Large intestine (tissue), 3 donors: ENCODE results near the gene NUP214. TPM values are rescaled to one million over a fixed set of nuclear protein-coding genes. Genes with fewer than 3 reads are reported as not detected.
"Not testable (repeated sequence)": the region's sequence is repeated elsewhere in the genome, so short reads cannot be mapped to it uniquely, and the experiment has no call there.

Source experiments
- DNase-seq, 2 donors: peaks; one replicate each; pipeline versions ENCODE4 v3.0.0 to v3.0.0-alpha.2; 2013
- H3K27ac ChIP-seq: one replicate; pipeline ENCODE4 v1.5.1; 2013; ENCODE audit warnings: low read length
- H3K27me3 ChIP-seq: 2 replicates; pipeline ENCODE4 v1.6.1; 2013; ENCODE audit warnings: low read length; ENCODE audit not compliant: control insufficient read depth, insufficient read depth
- H3K36me3 ChIP-seq: 2 replicates; pipeline ENCODE4 v1.6.1; 2013; ENCODE audit warnings: low read length; ENCODE audit not compliant: control insufficient read depth, insufficient read depth
- H3K4me1 ChIP-seq: one replicate; pipeline ENCODE4 v1.6.1; 2013; ENCODE audit warnings: low read length; ENCODE audit not compliant: control insufficient read depth, insufficient read depth
- H3K4me3 ChIP-seq: one replicate; pipeline ENCODE4 v1.5.1; 2013; ENCODE audit warnings: low read length
- H3K9me3 ChIP-seq: one replicate; pipeline ENCODE4 v1.6.1; 2013; ENCODE audit warnings: mild to moderate bottlenecking, low read depth, low read length, moderate library complexity; ENCODE audit not compliant: control insufficient read depth
- WGBS: methylation state at CpG from one replicate; pipeline ENCODE4 v1.1.5; 2013; ENCODE audit warnings: low lambda C conversion rate; ENCODE audit not compliant: insufficient coverage; 5-methylcytosine and 5-hydroxymethylcytosine counted together
- polyA plus RNA-seq: library from polyadenylated mRNA; unstranded; fragments of 120-200 nt; gene quantifications from one replicate; pipeline ENCODE4 v1.2.1, GENCODE V29; 2013

The NUP214 gene
- polyA plus RNA-seq, 1 donor, result 29.1 TPM

DNA sequence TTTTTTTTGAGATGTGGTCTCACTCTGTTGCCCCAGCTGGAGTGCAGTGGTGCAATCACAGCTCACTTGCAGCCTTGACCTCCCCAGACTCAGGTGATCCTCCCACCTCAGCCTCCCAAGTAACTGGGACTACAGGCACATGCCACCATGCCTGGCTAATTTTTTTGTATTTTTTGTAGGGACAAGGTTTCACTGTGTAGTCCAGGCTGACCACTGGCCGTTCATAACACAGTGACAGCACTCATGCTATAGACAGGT lies 145.6 kb downstream of the NUP214 start:
- DNase-seq, H3K4me3 ChIP-seq, H3K9me3 ChIP-seq, H3K27ac ChIP-seq, H3K4me1 ChIP-seq, H3K36me3 ChIP-seq: not testable (repeated sequence)
- H3K27me3 ChIP-seq, result peaks cover 25% of the 10 kb centered on the region
- no CpG with 5 or more reads among the region's 1 CpG for WGBS

GRCh38 chr9:131271506-131271931 lies 146.1 kb downstream of the NUP214 start:
- Histone ChIP-seq H3K9me3 (no peaks in the 10 kb centered on the region), H3K4me1 (peaks cover 4% of the 10 kb centered on the region), H3K27ac (no peak overlapping the region), H3K4me3 (no peak overlapping the region), H3K27me3 (peaks cover 31% of the 10 kb centered on the region), H3K36me3 (no peaks in the 10 kb centered on the region)
- no CpG with 5 or more reads among the region's 6 CpGs for WGBS
- no peak for DNase-seq

GRCh38 chr9:131272212-131272611 lies 146.8 kb downstream of the NUP214 start:
- Histone ChIP-seq H3K4me1 (peaks cover 4% of the 10 kb centered on the region), H3K27ac (no peak overlapping the region), H3K4me3 (no peak overlapping the region), H3K27me3 (peaks cover 31% of the 10 kb centered on the region), H3K36me3 (no peaks in the 10 kb centered on the region), H3K9me3 (no peaks in the 10 kb centered on the region)
- WGBS, result no CpG with 5 or more reads among the region's 3 CpGs
- DNase-seq, result no peak

- Histone ChIP-seq H3K9me3 (no peaks in the 10 kb centered on the region), H3K27me3 (peaks cover 34% of the 10 kb centered on the region), H3K36me3 (no peaks in the 10 kb centered on the region), H3K4me3 (peak overlapping the region; percentile 1), H3K4me1 (peaks cover 5% of the 10 kb centered on the region), H3K27ac (no peak overlapping the region)
- WGBS, result no CpG with 5 or more reads among the region's 22 CpGs
- no peak for DNase-seq
Measured at GRCh38 chr9:131273146-131273855, 147.9 kb downstream of the NUP214 start.

GRCh38 chr9:131273856-131274673 lies 148.7 kb downstream of the NUP214 start:
- no peaks in the 10 kb centered on the region for H3K36me3 ChIP-seq
- DNase-seq, result no peak
- H3K4me1 ChIP-seq, result peaks cover 5% of the 10 kb centered on the region
- WGBS, result no CpG with 5 or more reads among the region's 13 CpGs
- H3K27ac ChIP-seq, result no peak overlapping the region
- no peaks in the 10 kb centered on the region for H3K9me3 ChIP-seq
- peak overlapping the region; percentile 1 for H3K4me3 ChIP-seq
- H3K27me3 ChIP-seq, result peaks cover 40% of the 10 kb centered on the region

DNA sequence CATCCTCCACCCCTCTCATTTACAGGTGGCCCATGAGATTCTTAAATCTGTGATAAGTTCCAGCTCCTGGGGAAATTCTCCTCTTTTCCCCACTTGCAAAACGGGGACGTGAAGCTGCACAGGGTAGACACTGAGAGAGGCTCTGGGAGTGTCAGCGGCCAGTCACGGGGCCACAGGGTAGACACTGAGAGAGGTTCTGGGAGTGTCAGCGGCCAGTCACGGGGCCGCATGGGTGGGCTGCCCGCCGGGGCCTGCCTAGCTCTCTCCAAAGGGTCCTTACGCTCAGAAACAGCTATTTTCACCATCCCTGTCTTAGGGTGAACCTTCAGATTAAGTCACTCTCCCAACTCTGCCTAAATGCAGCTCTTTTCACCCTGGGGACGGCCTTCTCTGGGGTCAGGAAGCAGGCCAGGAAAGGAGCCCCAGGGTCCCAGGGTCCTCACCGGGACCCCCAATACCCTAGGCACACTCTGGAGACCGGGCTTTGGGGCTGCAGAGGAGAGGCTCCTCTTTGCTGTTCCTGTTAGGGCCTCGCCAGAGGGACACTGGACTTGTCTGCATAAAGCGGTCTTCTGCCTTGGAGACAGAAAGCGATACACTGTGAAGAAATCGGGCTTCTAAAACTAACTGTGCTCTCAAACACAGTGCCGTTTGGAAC lies 149.4 kb downstream of the NUP214 start:
- Histone ChIP-seq H3K27ac (no peak overlapping the region), H3K9me3 (no peaks in the 10 kb centered on the region), H3K27me3 (peaks cover 46% of the 10 kb centered on the region), H3K36me3 (no peaks in the 10 kb centered on the region), H3K4me1 (peaks cover 5% of the 10 kb centered on the region), H3K4me3 (peak overlapping the region; percentile 9)
- no CpG with 5 or more reads among the region's 18 CpGs for WGBS
- no peak for DNase-seq

- peak overlapping the region; percentile 9 for H3K4me3 ChIP-seq
- peaks cover 51% of the 10 kb centered on the region for H3K27me3 ChIP-seq
- WGBS, result no CpG with 5 or more reads among the region's 29 CpGs
- H3K9me3 ChIP-seq, result no peaks in the 10 kb centered on the region
- no peaks in the 10 kb centered on the region for H3K36me3 ChIP-seq
- no peak for DNase-seq
- peaks cover 5% of the 10 kb centered on the region for H3K4me1 ChIP-seq
- H3K27ac ChIP-seq, result no peak overlapping the region
Measured at GRCh38 chr9:131275332-131276093, 150.1 kb downstream of the NUP214 start.

- peaks cover 58% of the 10 kb centered on the region for H3K27me3 ChIP-seq
- WGBS, result no CpG with 5 or more reads among the region's 76 CpGs
Measured at GRCh38 chr9:131276094-131276888, 150.9 kb downstream of the NUP214 start, which contains the start of gene FAM78A. Gene FAM78A, minus strand, starts transcription at chr9:131276510. Its CDS starts 331 bp downstream, at chr9:131276179.

GRCh38 chr9:131276891-131277286 lies 151.5 kb downstream of the NUP214 start:
- no peaks in the 10 kb centered on the region for H3K9me3 ChIP-seq
- peaks cover 64% of the 10 kb centered on the region for H3K27me3 ChIP-seq
- DNase-seq, result peak in 1 of 2 donors; percentile 31
- no CpG with 5 or more reads among the region's 60 CpGs for WGBS
- no peak overlapping the region for H3K4me3 ChIP-seq
- peaks cover 2% of the 10 kb centered on the region for H3K4me1 ChIP-seq
- no peaks in the 10 kb centered on the region for H3K36me3 ChIP-seq
- no peak overlapping the region for H3K27ac ChIP-seq

More at GRCh38 chr9:131276094-131276888, 150.9 kb downstream of the NUP214 start, which contains the start of gene FAM78A:
- Histone ChIP-seq H3K4me1 (peaks cover 5% of the 10 kb centered on the region), H3K36me3 (no peaks in the 10 kb centered on the region), H3K9me3 (no peaks in the 10 kb centered on the region), H3K27ac (no peak within 1 kb of the TSS), H3K4me3 (peak within 1 kb of the TSS; percentile 13)
- DNase-seq, result peak in 1 of 2 donors; percentile 28
